Gastroesophageal sphincter (tissue), 4 donors: Measurements from ENCODE around the gene NTMT2. TPM values are rescaled to one million over a fixed set of nuclear protein-coding genes. Genes with fewer than 3 reads are reported as not detected.

Experiments
- ATAC-seq: fragments of 150-250 bp; one replicate; pipeline ENCODE4 v1.9.1; 2016; ENCODE audit warnings: mild to moderate bottlenecking, moderate library complexity
- H3K27ac ChIP-seq, 4 donors: fragments of 200-600 bp; sonication (generic) in 3 of 4; 1 replicate in 3 of 4; 2 replicates in 1 of 4; pipeline ENCODE4 v1.5.1; 2016 to 2019
- H3K27me3 ChIP-seq: fragments of 200-600 bp; sonication (generic); one replicate; pipeline ENCODE4 v1.5.1; 2019
- H3K36me3 ChIP-seq, 2 donors: fragments of 200-600 bp; sonication (generic); one replicate each; pipeline ENCODE4 v1.5.1; 2019; ENCODE audit warnings: control low read depth in 1 of 2
- H3K4me1 ChIP-seq, 3 donors: fragments of 200-600 bp; sonication (generic); 1 replicate in 2 of 3; 2 replicates in 1 of 3; pipeline ENCODE4 v1.5.1; 2016 to 2019; ENCODE audit warnings: control low read depth in 2 of 3
- H3K4me3 ChIP-seq, 2 donors: fragments of 200-600 bp; sonication (generic); one replicate each; pipeline ENCODE4 v1.5.1; 2019; ENCODE audit warnings: mild to moderate bottlenecking in 1 of 2, moderate library complexity in 1 of 2
- H3K9me3 ChIP-seq, 3 donors: fragments of 200-600 bp; sonication (generic); one replicate each; pipeline ENCODE4 v1.5.1; 2017 to 2019; ENCODE audit warnings: control low read depth in 2 of 3
- EP300 ChIP-seq: sonication (generic); formaldehyde crosslinking; IDR thresholded peaks from one replicate; pipeline ENCODE4 v1.6.1; 2017; ENCODE audit warnings: antibody characterized with exemption, mild to moderate bottlenecking
- POLR2A ChIP-seq, 2 donors: fragments of 450-650 bp; IDR thresholded peaks; one replicate each; pipeline ENCODE4 v1.6.1; 2017; ENCODE audit warnings: antibody characterized with exemption in 2 of 2, mild to moderate bottlenecking in 2 of 2, moderate library complexity in 1 of 2
- POLR2AphosphoS5 ChIP-seq: sonication (generic); formaldehyde crosslinking; IDR thresholded peaks from one replicate; pipeline ENCODE4 v1.6.1; 2017; ENCODE audit warnings: antibody characterized with exemption
- WGBS, 2 donors: methylation state at CpG; one replicate each; pipeline ENCODE4 v1.1.5; 2018; ENCODE audit warnings: low coverage in 1 of 2; 5-methylcytosine and 5-hydroxymethylcytosine counted together
- total RNA-seq, 4 donors: library from RNA; depleted of rRNA; stranded (reverse); fragments of >200 nt; gene quantifications; one replicate each; pipeline ENCODE4 v1.1.0, GENCODE V29; 2016
- TF ChIP-seq, protein P1 (sequence below), 4 experiments: fragments of 200-600 bp in 2 of 4; fragments of 450-650 bp in 2 of 4; sonication (generic) in 1 of 4; IDR thresholded peaks; one replicate each; pipeline ENCODE4 v1.5.1; 2017 to 2019; ENCODE audit warnings: antibody characterized with exemption in 4 of 4, mild to moderate bottlenecking in 2 of 4, moderate library complexity in 2 of 4

The NTMT2 gene
- total RNA-seq, 4 donors from 2014 or later, result not detected

DNA sequence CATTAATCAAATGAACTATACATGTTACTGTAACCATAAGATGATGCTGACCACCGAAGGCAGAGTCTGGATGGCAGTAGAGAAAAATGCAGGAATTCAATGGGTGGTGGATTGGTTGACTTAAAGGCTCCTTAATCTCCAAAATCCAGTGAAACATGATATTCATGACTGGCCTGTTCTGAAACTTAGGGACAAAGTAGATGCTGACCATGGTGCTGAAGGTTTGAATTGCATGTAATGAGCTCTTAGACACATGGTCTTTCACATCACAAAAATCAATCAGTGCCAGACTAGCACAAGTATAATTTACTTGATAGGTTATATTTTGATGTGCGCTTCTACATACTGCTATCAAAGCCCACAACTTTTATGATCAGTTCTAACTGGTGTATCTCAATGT lies 30.9 kb upstream of the NTMT2 start:
- Histone ChIP-seq H3K27me3 (no peaks in the 10 kb centered on the region), H3K27ac (no peak overlapping the region), H3K9me3 (no peaks in the 10 kb centered on the region), H3K36me3 (no peaks in the 10 kb centered on the region), H3K4me3 (no peak overlapping the region), H3K4me1 (no peaks in the 10 kb centered on the region)
- TF ChIP-seq EP300, result no peak
- TF ChIP-seq, protein P1, sequence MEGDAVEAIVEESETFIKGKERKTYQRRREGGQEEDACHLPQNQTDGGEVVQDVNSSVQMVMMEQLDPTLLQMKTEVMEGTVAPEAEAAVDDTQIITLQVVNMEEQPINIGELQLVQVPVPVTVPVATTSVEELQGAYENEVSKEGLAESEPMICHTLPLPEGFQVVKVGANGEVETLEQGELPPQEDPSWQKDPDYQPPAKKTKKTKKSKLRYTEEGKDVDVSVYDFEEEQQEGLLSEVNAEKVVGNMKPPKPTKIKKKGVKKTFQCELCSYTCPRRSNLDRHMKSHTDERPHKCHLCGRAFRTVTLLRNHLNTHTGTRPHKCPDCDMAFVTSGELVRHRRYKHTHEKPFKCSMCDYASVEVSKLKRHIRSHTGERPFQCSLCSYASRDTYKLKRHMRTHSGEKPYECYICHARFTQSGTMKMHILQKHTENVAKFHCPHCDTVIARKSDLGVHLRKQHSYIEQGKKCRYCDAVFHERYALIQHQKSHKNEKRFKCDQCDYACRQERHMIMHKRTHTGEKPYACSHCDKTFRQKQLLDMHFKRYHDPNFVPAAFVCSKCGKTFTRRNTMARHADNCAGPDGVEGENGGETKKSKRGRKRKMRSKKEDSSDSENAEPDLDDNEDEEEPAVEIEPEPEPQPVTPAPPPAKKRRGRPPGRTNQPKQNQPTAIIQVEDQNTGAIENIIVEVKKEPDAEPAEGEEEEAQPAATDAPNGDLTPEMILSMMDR (IDR thresholded peaks at IDR 0.05), result no peak
- no peak for TF ChIP-seq POLR2A (IDR thresholded peaks at IDR 0.05)
- no peak for TF ChIP-seq POLR2AphosphoS5
- WGBS, 2 donors, result 67 to 77% methylated on average over 2 of the region's 2 CpGs
- ATAC-seq, result no peak

DNA sequence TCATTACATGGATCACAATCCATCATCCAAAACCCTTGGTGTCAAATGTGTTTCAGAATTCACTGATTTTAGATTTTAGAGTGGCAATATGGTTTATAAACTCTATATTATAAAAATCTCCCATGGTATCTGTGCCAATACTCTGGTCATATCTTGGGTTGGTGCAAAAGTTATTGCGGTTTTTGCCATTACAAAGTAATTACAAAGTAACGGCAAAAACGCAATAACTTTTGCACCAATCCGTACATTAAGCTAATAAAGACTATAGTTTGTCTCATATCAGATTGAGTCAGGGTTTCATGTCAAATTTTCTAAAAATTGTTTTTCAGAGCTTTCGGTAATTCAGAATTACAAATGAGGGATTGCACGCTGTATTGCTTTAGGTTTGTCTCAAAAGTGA lies 23.4 kb upstream of the NTMT2 start:
- no peak for TF ChIP-seq EP300
- TF ChIP-seq POLR2A (IDR thresholded peaks at IDR 0.05), result no peak
- no peak overlapping the region for H3K4me3 ChIP-seq
- no peaks in the 10 kb centered on the region for H3K36me3 ChIP-seq
- H3K27me3 ChIP-seq, result no peaks in the 10 kb centered on the region
- no peaks in the 10 kb centered on the region for H3K9me3 ChIP-seq
- no peak overlapping the region for H3K27ac ChIP-seq
- ATAC-seq, result no peak
- no peaks in the 10 kb centered on the region for H3K4me1 ChIP-seq
- 91 to 96% methylated on average over 6 of the region's 6 CpGs for WGBS, 2 donors

DNA sequence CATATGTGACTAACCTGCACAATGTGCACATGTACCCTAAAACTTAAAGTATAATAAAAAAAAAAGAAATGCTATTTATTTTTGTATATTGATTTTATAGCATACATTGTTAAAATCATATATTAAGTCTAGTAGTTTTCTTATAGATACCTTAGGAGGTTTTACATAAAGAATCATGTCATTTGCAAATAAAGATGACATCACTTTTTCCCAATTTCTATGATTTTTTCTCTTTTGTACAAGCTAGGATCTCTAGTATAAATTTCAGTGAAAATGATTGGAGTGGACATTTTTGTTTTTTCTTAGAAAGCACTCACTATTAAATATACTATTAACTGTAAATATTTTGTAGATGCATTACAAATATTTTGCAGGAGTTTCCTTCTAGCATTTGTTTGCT lies 20.5 kb upstream of the NTMT2 start:
- Histone ChIP-seq H3K27me3 (no peaks in the 10 kb centered on the region), H3K36me3 (no peaks in the 10 kb centered on the region), H3K27ac (no peak overlapping the region)

DNA sequence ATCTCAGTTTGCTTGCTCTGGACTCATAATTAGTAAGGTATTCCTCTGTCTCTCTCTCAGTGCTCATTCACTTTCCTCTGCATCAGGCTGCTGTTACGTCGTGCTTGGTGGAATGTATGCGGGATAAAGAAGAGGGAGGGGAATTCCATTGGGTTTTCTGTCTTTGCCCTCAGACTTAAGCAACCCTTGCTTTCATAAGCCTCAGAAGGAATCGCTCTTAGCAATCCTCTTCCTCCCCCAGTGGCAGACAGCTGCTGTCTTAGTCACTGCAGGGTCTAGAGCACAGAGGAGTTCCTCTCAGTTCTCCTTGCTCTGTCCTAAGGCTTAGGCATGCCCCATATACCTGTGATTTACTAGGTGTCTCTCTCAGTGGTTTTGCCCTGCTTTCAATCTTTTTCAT lies 19.1 kb upstream of the NTMT2 start:
- no peak overlapping the region for H3K4me3 ChIP-seq
- H3K36me3 ChIP-seq, result no peaks in the 10 kb centered on the region
- no peak overlapping the region for H3K27ac ChIP-seq
- no peaks in the 10 kb centered on the region for H3K9me3 ChIP-seq
- H3K27me3 ChIP-seq, result no peaks in the 10 kb centered on the region
- WGBS, 2 donors, result 20 to 36% methylated on average over 1 to 4 of the region's 4 CpGs
- H3K4me1 ChIP-seq, result peaks cover 0 to 8% (median 0%) of the 10 kb centered on the region in 3 donors
- ATAC-seq, result no peak
- TF ChIP-seq, protein P1 (IDR thresholded peaks at IDR 0.05), result no peak

More for the DNA sequence above, 20.5 kb upstream of the NTMT2 start:
- TF ChIP-seq, protein P1 (IDR thresholded peaks at IDR 0.05), result no peak
- no peak for TF ChIP-seq POLR2A (IDR thresholded peaks at IDR 0.05)
- TF ChIP-seq EP300, result no peak
- no peak for TF ChIP-seq POLR2AphosphoS5
- ATAC-seq, result no peak
- Histone ChIP-seq H3K4me1 (no peaks in the 10 kb centered on the region), H3K9me3 (no peaks in the 10 kb centered on the region), H3K4me3 (no peak overlapping the region)

DNA sequence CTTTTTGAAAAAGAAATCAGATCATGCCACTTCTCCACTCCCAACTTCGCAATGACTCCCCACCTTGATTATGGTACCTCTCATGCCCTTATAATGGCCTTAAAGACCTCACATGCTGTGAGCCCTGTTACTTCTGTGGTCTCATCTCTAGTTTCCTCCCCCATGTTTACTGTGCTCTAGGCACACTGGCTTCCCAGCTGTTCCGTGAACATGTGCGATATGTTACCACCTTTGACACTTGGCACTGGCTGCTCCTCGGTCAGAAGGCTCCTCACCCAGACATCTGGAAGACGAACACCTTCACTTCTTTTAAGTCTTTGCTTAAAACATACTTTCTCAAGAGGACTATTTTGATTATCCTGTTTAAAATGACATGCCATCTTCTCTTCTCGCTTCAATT lies 14.3 kb upstream of the NTMT2 start:
- Histone ChIP-seq H3K27ac (no peak overlapping the region), H3K9me3 (no peaks in the 10 kb centered on the region), H3K4me3 (no peak overlapping the region), H3K36me3 (no peaks in the 10 kb centered on the region), H3K27me3 (no peaks in the 10 kb centered on the region), H3K4me1 (peaks cover 0 to 25% (median 4%) of the 10 kb centered on the region in 3 donors)
- TF ChIP-seq POLR2AphosphoS5 (no peak), POLR2A (IDR thresholded peaks at IDR 0.05) (no peak), EP300 (no peak)
- TF ChIP-seq, protein P1 (IDR thresholded peaks at IDR 0.05), result no peak
- no peak for ATAC-seq
- WGBS, 2 donors, result 38 to 57% methylated on average over 2 to 6 of the region's 6 CpGs

DNA sequence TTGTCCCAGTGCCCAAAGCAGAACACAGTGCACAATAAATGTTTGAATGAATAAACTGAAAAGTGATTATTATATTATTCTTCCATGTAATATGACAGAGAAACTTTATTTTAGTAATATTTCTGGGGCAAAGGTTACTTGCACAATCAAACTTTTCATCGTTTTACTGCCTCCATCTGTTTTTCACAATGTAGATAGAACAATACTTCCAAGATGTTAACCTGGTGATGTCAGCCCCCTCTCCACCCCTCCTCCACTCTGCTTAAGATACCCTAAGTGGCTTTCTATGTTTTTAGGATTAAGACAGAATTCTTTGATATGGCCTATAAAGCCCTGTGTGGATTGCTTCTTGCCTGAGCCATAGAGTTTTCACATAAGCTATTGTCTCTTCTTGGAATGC lies 13.8 kb upstream of the NTMT2 start:
- H3K4me1 ChIP-seq, result peaks cover 0 to 25% (median 4%) of the 10 kb centered on the region in 3 donors
- no peaks in the 10 kb centered on the region for H3K27me3 ChIP-seq
- TF ChIP-seq POLR2A (IDR thresholded peaks at IDR 0.05) (no peak), POLR2AphosphoS5 (no peak), EP300 (no peak)
- TF ChIP-seq, protein P1 (IDR thresholded peaks at IDR 0.05), result no peak
- ATAC-seq, result no peak
- no peak overlapping the region for H3K4me3 ChIP-seq
- H3K9me3 ChIP-seq, result no peaks in the 10 kb centered on the region
- 14 to 35% methylated on average over 1 of the region's 1 CpG for WGBS, 2 donors
- no peak overlapping the region for H3K27ac ChIP-seq
- H3K36me3 ChIP-seq, result no peaks in the 10 kb centered on the region
